Measurements from ENCODE around the gene CALB2.

- TF ChIP-seq, protein P1, sequence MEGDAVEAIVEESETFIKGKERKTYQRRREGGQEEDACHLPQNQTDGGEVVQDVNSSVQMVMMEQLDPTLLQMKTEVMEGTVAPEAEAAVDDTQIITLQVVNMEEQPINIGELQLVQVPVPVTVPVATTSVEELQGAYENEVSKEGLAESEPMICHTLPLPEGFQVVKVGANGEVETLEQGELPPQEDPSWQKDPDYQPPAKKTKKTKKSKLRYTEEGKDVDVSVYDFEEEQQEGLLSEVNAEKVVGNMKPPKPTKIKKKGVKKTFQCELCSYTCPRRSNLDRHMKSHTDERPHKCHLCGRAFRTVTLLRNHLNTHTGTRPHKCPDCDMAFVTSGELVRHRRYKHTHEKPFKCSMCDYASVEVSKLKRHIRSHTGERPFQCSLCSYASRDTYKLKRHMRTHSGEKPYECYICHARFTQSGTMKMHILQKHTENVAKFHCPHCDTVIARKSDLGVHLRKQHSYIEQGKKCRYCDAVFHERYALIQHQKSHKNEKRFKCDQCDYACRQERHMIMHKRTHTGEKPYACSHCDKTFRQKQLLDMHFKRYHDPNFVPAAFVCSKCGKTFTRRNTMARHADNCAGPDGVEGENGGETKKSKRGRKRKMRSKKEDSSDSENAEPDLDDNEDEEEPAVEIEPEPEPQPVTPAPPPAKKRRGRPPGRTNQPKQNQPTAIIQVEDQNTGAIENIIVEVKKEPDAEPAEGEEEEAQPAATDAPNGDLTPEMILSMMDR (IDR thresholded peaks at IDR 0.05): no peak
- TF ChIP-seq POLR2A (IDR thresholded peaks at IDR 0.05): no peak
These were observed 38.5 kb upstream of the CALB2 start for GRCh38 chr16:71319999-71320398.

Data from right lobe of liver (tissue), 4 donors.